SK-N-SH treated with all-trans-retinoic acid at 6 μM for 48 hours (cell line): ENCODE measurements around the gene CNTNAP3.
"Not testable (repeated sequence)": the region's sequence is repeated elsewhere in the genome, so short reads cannot be mapped to it uniquely, and the experiment has no call there.

ENCODE experiments used
- CREB5 ChIP-seq: fragments of 250-450 bp; sonication (Bioruptor Pico); IDR thresholded peaks from 2 replicates; pipeline ENCODE4 v1.5.1; 2020; ENCODE audit warnings: low read depth, mild to moderate bottlenecking, moderate library complexity
- CSDC2 ChIP-seq: fragments of 250-450 bp; sonication (Bioruptor Pico); IDR thresholded peaks from 2 replicates; pipeline ENCODE4 v1.5.0; 2020; ENCODE audit warnings: mild to moderate bottlenecking, moderate library complexity
- ESRRG ChIP-seq: fragments of 250-450 bp; sonication (Bioruptor Pico); IDR thresholded peaks from 2 replicates; pipeline ENCODE4 v1.6.1; 2021; ENCODE audit warnings: mild to moderate bottlenecking
- GLIS3 ChIP-seq: fragments of 250-450 bp; sonication (Bioruptor Pico); IDR thresholded peaks from 2 replicates; pipeline ENCODE4 v1.5.0; 2020; ENCODE audit warnings: mild to moderate bottlenecking, moderate library complexity
- OSR1 ChIP-seq: fragments of 250-450 bp; sonication (Bioruptor Pico); IDR thresholded peaks from 2 replicates; pipeline ENCODE4 v1.8.0; 2022; ENCODE audit warnings: moderate library complexity, mild to moderate bottlenecking, inconsistent platforms
- PATZ1 ChIP-seq: fragments of 250-450 bp; sonication (Bioruptor Pico); IDR thresholded peaks from 2 replicates; pipeline ENCODE4 v1.8.0; 2020; ENCODE audit warnings: mild to moderate bottlenecking, moderate library complexity, borderline replicate concordance
- SNAI2 ChIP-seq: fragments of 250-450 bp; sonication (Bioruptor Pico); IDR thresholded peaks from 2 replicates; pipeline ENCODE4 v1.5.0; 2020; ENCODE audit warnings: mild to moderate bottlenecking, moderate library complexity
- TCF4 ChIP-seq: fragments of 250-450 bp; sonication (Bioruptor Pico); IDR thresholded peaks from 2 replicates; pipeline ENCODE4 v1.8.0; 2021; ENCODE audit warnings: mild to moderate bottlenecking, moderate library complexity, borderline replicate concordance
- TSHZ2 ChIP-seq: fragments of 250-450 bp; sonication (Bioruptor Pico); IDR thresholded peaks from 2 replicates; pipeline ENCODE4 v1.5.0; 2020; ENCODE audit warnings: mild to moderate bottlenecking, moderate library complexity
- ZFP3 ChIP-seq: fragments of 250-450 bp; sonication (Bioruptor Pico); IDR thresholded peaks from 2 replicates; pipeline ENCODE4 v1.5.0; 2020; ENCODE audit warnings: mild to moderate bottlenecking, moderate library complexity
- ZFP30 ChIP-seq: fragments of 450-650 bp; formaldehyde crosslinking; IDR thresholded peaks from 2 replicates; pipeline ENCODE4 v1.5.0; 2022; ENCODE audit warnings: mild to moderate bottlenecking, moderate library complexity
- ZNF70 ChIP-seq: fragments of 450-650 bp; formaldehyde crosslinking; IDR thresholded peaks from 2 replicates; pipeline ENCODE4 v1.5.0; 2020; ENCODE audit warnings: mild to moderate bottlenecking, moderate library complexity
- ZNF8 ChIP-seq: fragments of 450-650 bp; formaldehyde crosslinking; IDR thresholded peaks from 2 replicates; pipeline ENCODE4 v1.5.0; 2020; ENCODE audit warnings: mild to moderate bottlenecking, moderate library complexity

- TF ChIP-seq GLIS3; ZFP3; TSHZ2 (CRISPR knock-in tag); ZNF8 (CRISPR knock-in tag); ZNF70 (CRISPR knock-in tag); OSR1; CREB5; SNAI2 (CRISPR knock-in tag); ZFP30 (CRISPR knock-in tag); PATZ1 (CRISPR knock-in tag); CSDC2 (CRISPR knock-in tag); TCF4; ESRRG (CRISPR knock-in tag): not testable (repeated sequence)
Measured at GRCh38 chr9:39038221-39038620, 249.7 kb downstream of the CNTNAP3 start.
